GM10248 (cell line): Measurements from ENCODE around the gene EIF5AL1.

Experiments
- CTCF ChIA-PET: fragments of 300-600 bp; sonication (Branson Sonifier 250); formaldehyde crosslinking; extraction: SDS; loops from one replicate; lab custom pipeline; 2021; ENCODE audit warnings: antibody characterized with exemption; lab: Yijun Ruan, JAX
- POLR2A ChIA-PET: fragments of 350-650 bp; sonication (Branson Sonifier 250); formaldehyde crosslinking; extraction: SDS; loops from one replicate; lab custom pipeline; 2020; ENCODE audit warnings: antibody characterized with exemption; lab: Yijun Ruan, JAX
- DNase-seq: peaks from one replicate; pipeline ENCODE4 v3.0.0; 2012; ENCODE audit errors: extremely low spot score
- TF ChIP-seq, protein P1 (sequence below): IDR thresholded peaks from 2 replicates; pipeline ENCODE4 v1.5.1; 2012; ENCODE audit warnings: mild to moderate bottlenecking, low read depth; ENCODE audit errors: extremely low read depth, missing control alignments, control extremely low read depth

The EIF5AL1 gene

DNA sequence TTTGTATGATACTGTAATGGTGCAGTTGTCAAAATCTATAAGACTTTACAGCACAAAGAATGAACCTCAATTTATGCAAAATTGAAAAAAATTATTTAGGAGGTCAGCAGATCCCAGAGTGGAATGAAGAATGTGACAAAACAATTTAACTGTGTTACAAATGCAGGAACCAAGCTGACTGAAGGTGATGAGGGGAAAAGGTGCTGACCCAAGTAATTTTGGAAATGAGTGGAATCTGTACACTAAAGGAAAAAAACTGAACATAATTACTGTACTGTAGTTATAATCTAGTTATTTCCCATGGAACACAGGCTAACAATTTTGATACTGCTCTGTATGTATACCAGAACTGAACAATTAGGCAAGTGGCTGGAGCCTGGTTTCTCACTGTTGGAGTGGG is 35.7 kb upstream of the EIF5AL1 start:
- TF ChIP-seq, protein P1, sequence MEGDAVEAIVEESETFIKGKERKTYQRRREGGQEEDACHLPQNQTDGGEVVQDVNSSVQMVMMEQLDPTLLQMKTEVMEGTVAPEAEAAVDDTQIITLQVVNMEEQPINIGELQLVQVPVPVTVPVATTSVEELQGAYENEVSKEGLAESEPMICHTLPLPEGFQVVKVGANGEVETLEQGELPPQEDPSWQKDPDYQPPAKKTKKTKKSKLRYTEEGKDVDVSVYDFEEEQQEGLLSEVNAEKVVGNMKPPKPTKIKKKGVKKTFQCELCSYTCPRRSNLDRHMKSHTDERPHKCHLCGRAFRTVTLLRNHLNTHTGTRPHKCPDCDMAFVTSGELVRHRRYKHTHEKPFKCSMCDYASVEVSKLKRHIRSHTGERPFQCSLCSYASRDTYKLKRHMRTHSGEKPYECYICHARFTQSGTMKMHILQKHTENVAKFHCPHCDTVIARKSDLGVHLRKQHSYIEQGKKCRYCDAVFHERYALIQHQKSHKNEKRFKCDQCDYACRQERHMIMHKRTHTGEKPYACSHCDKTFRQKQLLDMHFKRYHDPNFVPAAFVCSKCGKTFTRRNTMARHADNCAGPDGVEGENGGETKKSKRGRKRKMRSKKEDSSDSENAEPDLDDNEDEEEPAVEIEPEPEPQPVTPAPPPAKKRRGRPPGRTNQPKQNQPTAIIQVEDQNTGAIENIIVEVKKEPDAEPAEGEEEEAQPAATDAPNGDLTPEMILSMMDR: no peak
- ChIA-PET CTCF (interaction anchor here (1.3 to 3.1 kb wide), 5 partner anchors 9 to 130 kb away, joined by 3 to 25 read pairs (median 4); no protein-coding TSS in a partner anchor), POLR2A (no interaction called here)
- no peak for DNase-seq

DNA sequence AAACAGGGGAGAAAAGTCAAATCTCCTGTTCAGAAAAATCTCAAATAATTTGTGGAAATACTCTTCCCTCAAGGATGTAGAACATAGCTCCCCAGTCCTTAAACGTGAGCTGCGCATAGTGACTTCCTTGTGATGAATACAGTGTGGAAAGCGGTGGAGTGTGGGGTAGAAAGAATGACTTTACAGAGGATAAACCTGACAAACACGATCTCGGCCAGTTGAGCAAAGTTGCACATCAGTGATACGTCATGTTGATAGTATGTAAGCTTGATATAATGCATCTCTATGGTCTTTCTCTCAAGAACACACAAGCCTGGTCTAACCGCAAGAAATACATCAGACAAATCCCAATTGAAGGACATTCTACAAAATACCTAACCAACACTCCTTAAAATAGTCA is 34.9 kb upstream of the EIF5AL1 start:
- ChIA-PET CTCF (interaction anchor here (1.3 to 3.1 kb wide), 5 partner anchors 9 to 131 kb away, joined by 3 to 25 read pairs (median 4); no protein-coding TSS in a partner anchor), POLR2A (no interaction called here)
- no peak for DNase-seq
- TF ChIP-seq, protein P1: no peak

DNA sequence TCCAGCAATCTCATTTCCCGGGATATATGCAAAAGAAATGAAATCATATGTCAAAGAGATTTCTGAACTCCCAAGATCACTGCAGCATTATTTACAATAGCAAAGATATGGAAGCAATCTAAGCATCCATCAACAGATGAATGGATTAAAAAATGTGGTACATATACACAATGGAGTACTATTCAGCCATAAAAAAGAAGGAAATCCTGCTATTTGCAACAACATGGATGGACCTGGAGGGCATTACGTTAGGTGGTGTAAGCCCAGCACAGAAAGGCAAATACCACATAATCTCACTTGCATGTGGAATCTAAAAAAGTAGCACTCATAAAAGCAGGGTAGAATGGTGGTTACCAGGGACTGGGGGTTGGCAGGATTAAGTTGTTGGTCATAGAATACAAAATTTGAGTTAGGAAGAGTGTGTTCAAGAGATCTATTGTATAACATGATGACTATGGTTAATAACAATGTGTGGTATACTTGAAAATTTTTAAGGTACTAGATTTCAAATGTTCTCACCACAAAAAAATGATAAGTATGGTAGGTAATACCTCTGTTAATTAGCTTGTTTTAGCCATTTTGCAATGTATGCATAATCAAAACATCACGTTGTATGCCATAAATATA is 32.9 kb upstream of the EIF5AL1 start:
- ChIA-PET POLR2A (no interaction called here), CTCF (interaction anchor here (1.0 to 3.4 kb wide), 3 partner anchors 11 to 105 kb away, joined by 3 to 17 read pairs (median 4); no protein-coding TSS in a partner anchor)
- TF ChIP-seq, protein P1: no peak
- no peak for DNase-seq

DNA sequence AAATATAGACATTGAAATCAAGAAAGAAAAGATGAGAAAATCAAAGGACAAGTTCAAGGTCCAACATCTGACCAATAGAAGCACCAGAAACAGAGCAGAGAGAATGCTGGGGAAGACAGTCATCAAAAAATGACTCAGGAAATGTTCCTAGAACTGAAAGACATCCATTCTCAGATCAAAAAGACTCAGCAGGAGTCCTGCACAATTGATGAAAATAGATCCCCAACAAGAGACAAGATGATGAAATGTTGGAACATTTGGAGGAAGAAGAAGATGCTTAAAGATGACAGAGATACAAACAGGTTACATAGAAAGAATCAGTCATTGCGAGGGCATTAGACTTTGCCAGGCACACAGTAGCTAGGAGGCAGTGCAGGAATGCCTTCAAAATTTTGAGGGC is 30.0 kb upstream of the EIF5AL1 start:
- TF ChIP-seq, protein P1: no peak
- DNase-seq: no peak
- ChIA-PET POLR2A (no interaction called here), CTCF (interaction anchor here (1.2 kb wide), 1 partner anchor 81 kb away, joined by 3 read pairs; no protein-coding TSS in a partner anchor)

DNA sequence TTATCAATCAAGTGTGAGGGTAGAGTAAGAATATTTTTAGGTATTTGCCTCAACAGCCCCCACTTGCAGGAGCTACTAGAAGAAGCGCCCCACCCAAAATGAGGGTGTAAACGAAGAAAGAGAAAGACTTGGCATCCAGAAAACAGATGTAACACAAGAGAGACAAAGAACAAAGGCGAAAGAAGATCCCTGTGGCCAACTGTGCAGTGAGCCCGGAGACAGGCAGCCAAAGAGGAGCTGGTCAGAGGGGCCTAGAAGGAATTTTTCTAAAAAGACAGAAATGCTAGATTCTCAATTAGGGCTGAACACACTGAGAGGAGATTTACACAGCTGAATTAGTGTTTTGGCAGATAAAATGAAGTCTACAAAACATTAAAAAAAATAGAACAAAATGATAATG is 29.6 kb upstream of the EIF5AL1 start:
- POLR2A ChIA-PET: no interaction called here
- TF ChIP-seq, protein P1: no peak
- CTCF ChIA-PET: no interaction called here
- no peak for DNase-seq

DNA sequence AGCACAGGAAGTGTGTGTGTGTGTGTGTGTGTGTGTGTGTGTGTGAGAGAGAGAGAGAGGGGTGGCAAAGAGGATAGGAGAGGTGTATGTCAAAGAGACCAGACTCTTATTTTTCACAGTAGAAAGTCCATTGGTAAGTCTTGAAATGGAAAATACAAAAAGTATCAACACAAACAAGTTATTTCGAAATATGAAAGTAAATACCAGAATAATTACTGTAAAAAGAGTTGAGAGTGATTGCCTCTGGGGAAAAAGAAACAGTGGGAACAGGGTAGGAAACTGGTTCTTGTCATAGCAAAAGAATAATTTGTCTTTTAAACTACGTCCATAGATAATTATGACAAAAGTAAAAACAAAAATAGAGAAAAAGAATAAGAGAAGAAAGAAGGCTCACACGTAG is 29.0 kb upstream of the EIF5AL1 start:
- ChIA-PET CTCF (no interaction called here), POLR2A (no interaction called here)
- DNase-seq: no peak
- TF ChIP-seq, protein P1: no peak
